Endodermal cell (in vitro differentiated cells): Measurements from ENCODE around the gene RBPJL. TPM values are rescaled to one million over a fixed set of nuclear protein-coding genes. Genes with fewer than 3 reads are reported as not detected.

Experiments
- DNase-seq: peaks from one replicate; pipeline ENCODE4 v3.0.0-alpha.2; 2017
- H3K27ac ChIP-seq: 2 replicates; pipeline ENCODE4 v1.5.1; 2013; ENCODE audit warnings: mild to moderate bottlenecking, low read depth, low read length, moderate library complexity
- H3K27me3 ChIP-seq: 2 replicates; pipeline ENCODE4 v1.6.1; 2013; ENCODE audit warnings: mild to moderate bottlenecking, low read length, moderate library complexity; ENCODE audit not compliant: insufficient read depth, control insufficient read depth, poor library complexity, severe bottlenecking
- H3K36me3 ChIP-seq: 2 replicates; pipeline ENCODE4 v1.7.0; 2013; ENCODE audit warnings: mild to moderate bottlenecking, low read length, moderate library complexity; ENCODE audit not compliant: control insufficient read depth, insufficient read depth
- H3K4me1 ChIP-seq: one replicate; pipeline ENCODE4 v1.7.0; 2013; ENCODE audit warnings: low read length; ENCODE audit not compliant: control insufficient read depth, insufficient read depth
- H3K4me3 ChIP-seq: 2 replicates; pipeline ENCODE4 v1.5.1; 2013; ENCODE audit warnings: mild to moderate bottlenecking, low read length, moderate library complexity
- H3K9ac ChIP-seq: 2 replicates; pipeline ENCODE4 v1.6.1; 2013; ENCODE audit warnings: mild to moderate bottlenecking, low read length, moderate library complexity; ENCODE audit not compliant: poor library complexity, severe bottlenecking; ENCODE audit errors: extremely low read depth
- H3K9me3 ChIP-seq: 2 replicates; pipeline ENCODE4 v1.6.1; 2013; ENCODE audit warnings: mild to moderate bottlenecking, low read length, moderate library complexity; ENCODE audit not compliant: control insufficient read depth
- H3K27ac Mint-ChIP-seq: 2 replicates; pipeline ENCODE4 v1.8.0; 2020; ENCODE audit warnings: mixed read lengths
- H3K27me3 Mint-ChIP-seq: 2 replicates; pipeline ENCODE4 v1.8.0; 2021; ENCODE audit warnings: mild to moderate bottlenecking, mixed read lengths; ENCODE audit not compliant: insufficient read depth
- H3K36me3 Mint-ChIP-seq: 2 replicates; pipeline ENCODE4 v1.8.0; 2020; ENCODE audit warnings: low read depth, mixed read lengths
- H3K4me1 Mint-ChIP-seq: 2 replicates; pipeline ENCODE4 v1.8.0; 2020; ENCODE audit warnings: mixed read lengths
- H3K4me3 Mint-ChIP-seq: 2 replicates; pipeline ENCODE4 v1.8.0; 2020; ENCODE audit warnings: mild to moderate bottlenecking, moderate library complexity, mixed read lengths
- H3K9me3 Mint-ChIP-seq: 2 replicates; pipeline ENCODE4 v1.8.0; 2020; ENCODE audit warnings: mild to moderate bottlenecking, mixed read lengths
- CTCF ChIP-seq: fragments of 200-600 bp; sonication (generic); conservative IDR thresholded peaks from 2 replicates; pipeline ENCODE4 v1.5.0; 2021; ENCODE audit warnings: antibody characterized with exemption, mild to moderate bottlenecking
- WGBS, 2 experiments: methylation state at CpG; one replicate each; pipeline versions ENCODE4 v1.1.5 to v1.1.7; 2013; ENCODE audit warnings: missing lambda C conversion rate in 2 of 2, mixed read lengths in 1 of 2; ENCODE audit not compliant: insufficient coverage in 1 of 2, insufficient read length in 1 of 2; 5-methylcytosine and 5-hydroxymethylcytosine counted together
- total RNA-seq, 2 donors: library from RNA; stranded (reverse); fragmentation: NEBNext Ultra II Directional in 1 of 2; extraction: Animal tissue kit (Norgen Biotek cat#: 25700) in 1 of 2; gene quantifications; 2 replicates in 1 of 2; 3 replicates in 1 of 2; pipeline ENCODE4 v1.2.1, GENCODE V29; 2021

RBPJL gene
- total RNA-seq, 2 donors from 2014 or later, result not detected

GRCh38 chr20:45311589-45312211, 5.1 kb downstream of the RBPJL start:
- Histone ChIP-seq H3K4me1 (no peaks in the 10 kb centered on the region), H3K27me3 (no peaks in the 10 kb centered on the region), H3K4me3 (no peak overlapping the region), H3K27ac (no peak overlapping the region), H3K9ac (no peak overlapping the region), H3K36me3 (no peaks in the 10 kb centered on the region), H3K9me3 (no peaks in the 10 kb centered on the region)
- 55 to 56% methylated on average over 41 to 45 of the region's 45 CpGs for WGBS, 2 experiments
- Mint-ChIP-seq H3K9me3 (no peaks in the 10 kb centered on the region), H3K36me3 (no peaks in the 10 kb centered on the region), H3K27me3 (peaks cover 37% of the 10 kb centered on the region), H3K4me3 (no peak overlapping the region), H3K4me1 (no peaks in the 10 kb centered on the region), H3K27ac (no peak overlapping the region)
- peak; percentile 94 for DNase-seq
- TF ChIP-seq CTCF, result peak; percentile 96

GRCh38 chr20:45312241-45312640, 5.6 kb downstream of the RBPJL start:
- no peak overlapping the region for H3K4me3 ChIP-seq
- H3K9ac ChIP-seq, result no peak overlapping the region
- no peak for TF ChIP-seq CTCF
- no peaks in the 10 kb centered on the region for H3K27me3 ChIP-seq
- Mint-ChIP-seq H3K4me3 (no peak overlapping the region), H3K9me3 (no peaks in the 10 kb centered on the region), H3K27ac (no peak overlapping the region), H3K36me3 (no peaks in the 10 kb centered on the region), H3K27me3 (peaks cover 38% of the 10 kb centered on the region), H3K4me1 (no peaks in the 10 kb centered on the region)
- H3K4me1 ChIP-seq, result no peaks in the 10 kb centered on the region
- no peak for DNase-seq
- no peaks in the 10 kb centered on the region for H3K9me3 ChIP-seq
- H3K27ac ChIP-seq, result no peak overlapping the region
- no peaks in the 10 kb centered on the region for H3K36me3 ChIP-seq
- 93 to 96% methylated on average over 16 to 21 of the region's 21 CpGs for WGBS, 2 experiments

GRCh38 chr20:45313065-45313695, 6.5 kb downstream of the RBPJL start:
- Histone ChIP-seq H3K27me3 (no peaks in the 10 kb centered on the region), H3K4me3 (no peak overlapping the region), H3K9ac (no peak overlapping the region), H3K9me3 (no peaks in the 10 kb centered on the region), H3K27ac (no peak overlapping the region), H3K36me3 (no peaks in the 10 kb centered on the region), H3K4me1 (no peaks in the 10 kb centered on the region)
- Mint-ChIP-seq H3K9me3 (no peaks in the 10 kb centered on the region), H3K27me3 (peaks cover 36% of the 10 kb centered on the region), H3K4me1 (no peaks in the 10 kb centered on the region), H3K4me3 (no peak overlapping the region), H3K36me3 (no peaks in the 10 kb centered on the region), H3K27ac (no peak overlapping the region)
- WGBS, 2 experiments, result 96 to 97% methylated on average over 5 to 8 of the region's 8 CpGs
- no peak for DNase-seq
- no peak for TF ChIP-seq CTCF
